ENCODE results near the gene SLC25A18.
"Not testable (repeated sequence)": the region's sequence is repeated elsewhere in the genome, so short reads cannot be mapped to it uniquely, and the experiment has no call there.

Gene SLC25A18, protein sequence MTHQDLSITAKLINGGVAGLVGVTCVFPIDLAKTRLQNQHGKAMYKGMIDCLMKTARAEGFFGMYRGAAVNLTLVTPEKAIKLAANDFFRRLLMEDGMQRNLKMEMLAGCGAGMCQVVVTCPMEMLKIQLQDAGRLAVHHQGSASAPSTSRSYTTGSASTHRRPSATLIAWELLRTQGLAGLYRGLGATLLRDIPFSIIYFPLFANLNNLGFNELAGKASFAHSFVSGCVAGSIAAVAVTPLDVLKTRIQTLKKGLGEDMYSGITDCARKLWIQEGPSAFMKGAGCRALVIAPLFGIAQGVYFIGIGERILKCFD

DNA sequence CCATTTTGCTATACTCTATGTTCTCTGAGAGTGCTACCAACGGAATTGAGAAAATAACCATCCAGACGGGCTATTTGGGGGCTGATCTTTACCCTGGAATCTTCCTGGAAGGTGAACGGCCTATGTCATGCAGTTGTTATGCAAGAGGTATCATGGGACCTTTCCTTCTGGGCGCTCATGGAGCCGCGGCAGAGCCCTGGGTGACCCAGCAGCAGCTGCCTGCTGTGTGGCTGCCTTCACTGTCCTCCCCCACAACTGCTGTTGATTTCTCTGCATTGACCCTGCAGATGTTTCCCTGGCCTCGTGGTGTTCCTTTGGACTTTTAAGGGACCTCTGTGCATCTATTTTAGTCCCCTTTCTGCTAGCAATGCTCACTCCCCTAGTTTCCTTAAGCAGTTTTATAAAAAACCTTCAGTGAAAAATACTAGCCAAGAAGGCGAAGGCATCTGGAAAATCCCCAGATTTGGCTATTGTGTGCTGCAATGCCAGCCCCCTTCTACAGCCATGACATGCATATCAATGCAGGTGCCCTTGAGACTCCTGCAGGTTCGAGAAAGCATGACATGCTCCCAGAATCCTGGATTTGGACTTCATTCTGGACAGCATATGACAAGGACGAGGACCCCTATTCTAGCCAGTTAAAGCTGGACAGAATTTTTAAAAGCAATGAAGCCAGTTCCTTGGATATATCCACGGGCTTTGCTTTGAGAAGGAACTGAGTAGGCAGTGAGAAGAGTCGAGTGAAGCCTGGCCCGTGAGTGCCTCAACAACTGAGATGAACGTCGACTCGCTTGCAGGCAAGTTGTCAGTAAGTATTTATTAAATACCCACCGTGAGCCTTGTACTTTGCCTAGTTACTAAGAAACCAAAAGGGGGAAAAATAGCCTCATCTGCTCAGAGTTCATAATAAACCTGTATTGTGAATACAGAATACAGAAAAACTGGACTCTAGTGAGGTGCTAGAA, at the start of gene SLC25A18:
Gene SLC25A18, plus strand, starts transcription at position 593 of the 965 bp plus-strand sequence. CDS start 16,447 bp downstream, outside the sequence.
- DNase-seq (ENCODE audit: low read depth in 2 of 2), result no peak

- no peak for DNase-seq (ENCODE audit: low read depth in 2 of 2)
Observed at GRCh38 chr22:17513612-17514011, 49.7 kb upstream of the SLC25A18 start.

- DNase-seq (ENCODE audit: low read depth in 2 of 2), result no peak
Observed at GRCh38 chr22:17514084-17514483, 49.2 kb upstream of the SLC25A18 start.

DNA sequence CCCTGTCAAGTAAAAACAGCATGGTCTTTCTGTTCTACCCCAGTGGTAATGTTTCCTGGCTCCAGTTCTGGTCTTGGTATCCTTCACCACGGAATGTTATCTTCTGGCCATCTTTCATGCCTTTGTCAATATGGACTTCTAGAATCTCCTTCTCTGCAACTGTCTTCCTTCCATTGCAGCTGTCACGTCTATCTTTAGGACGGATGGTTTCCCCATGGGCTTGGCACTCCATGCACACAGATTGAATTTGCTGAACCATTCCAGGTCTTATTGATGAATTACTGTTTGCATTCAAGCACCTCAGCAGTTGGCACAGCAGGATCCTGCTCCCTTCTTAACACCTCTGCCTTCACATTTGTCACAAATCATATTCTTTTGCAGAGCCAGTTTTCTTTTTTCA, 44.9 kb upstream of the SLC25A18 start:
- no peak for DNase-seq (ENCODE audit: low read depth in 2 of 2)

- DNase-seq (ENCODE audit: low read depth in 2 of 2), result not testable (repeated sequence)
Observed at GRCh38 chr22:17521971-17522370, 41.3 kb upstream of the SLC25A18 start.

DNA sequence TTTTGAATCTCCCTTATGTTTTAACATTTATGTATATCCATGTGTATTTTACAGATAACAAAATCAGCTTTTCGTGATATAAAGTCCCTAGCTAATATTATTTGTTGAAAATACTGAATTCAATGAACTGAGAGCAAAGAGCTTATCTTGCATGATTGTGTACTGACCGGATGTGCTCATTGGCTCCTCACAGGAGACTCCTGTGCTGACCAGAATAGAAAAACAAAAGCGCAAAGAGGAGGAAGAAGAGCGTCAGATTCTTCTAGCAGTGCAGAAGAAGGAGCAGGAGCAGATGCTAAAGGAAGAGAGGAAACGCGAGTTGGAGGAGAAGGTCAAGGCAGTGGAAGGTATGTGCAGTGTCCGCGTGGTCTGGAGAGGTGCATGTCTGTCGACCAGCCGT, 39.4 kb upstream of the SLC25A18 start:
- DNase-seq (ENCODE audit: low read depth in 2 of 2), result no peak

DNA sequence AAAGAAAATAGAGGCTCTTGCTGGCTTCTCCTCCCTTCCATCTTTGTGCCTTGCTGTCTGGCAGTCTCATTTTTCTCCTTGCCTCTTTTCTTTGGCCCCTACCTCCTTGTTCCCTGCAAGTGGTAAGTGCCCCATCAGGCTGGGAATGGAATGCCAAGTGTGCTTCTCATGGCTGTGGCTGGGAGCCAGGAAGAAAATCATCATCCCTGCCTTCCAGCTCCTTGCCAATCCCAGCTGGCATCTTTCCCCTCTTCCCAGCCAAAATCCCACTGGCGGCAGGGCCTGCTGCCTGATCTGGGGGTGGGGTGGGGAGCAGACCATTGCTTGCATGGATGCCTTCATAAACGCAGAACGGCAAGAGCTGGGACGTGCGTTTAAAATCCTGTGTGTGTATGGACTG, 27.0 kb upstream of the SLC25A18 start:
- DNase-seq (ENCODE audit: low read depth in 2 of 2), result no peak

DNA sequence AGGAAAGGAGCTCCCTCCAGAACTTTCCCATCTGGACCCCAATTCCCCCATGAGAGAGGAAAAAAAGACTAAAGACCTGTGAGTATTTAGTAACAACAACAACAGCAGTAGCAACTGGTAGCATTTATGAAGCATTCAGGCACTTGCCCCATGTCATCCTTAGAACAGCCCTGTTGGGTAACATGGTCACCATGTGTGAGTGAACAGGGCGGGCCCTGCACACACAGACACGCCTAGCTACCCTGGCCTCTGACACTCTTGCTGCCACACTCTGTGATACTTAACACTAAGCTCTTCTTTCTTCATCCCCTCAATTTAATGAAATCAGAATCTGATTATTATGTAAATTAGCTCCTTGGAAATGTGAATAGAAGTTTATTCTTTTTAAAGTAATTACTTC, 26.1 kb upstream of the SLC25A18 start:
- DNase-seq (ENCODE audit: low read depth in 2 of 2), result no peak

DNA sequence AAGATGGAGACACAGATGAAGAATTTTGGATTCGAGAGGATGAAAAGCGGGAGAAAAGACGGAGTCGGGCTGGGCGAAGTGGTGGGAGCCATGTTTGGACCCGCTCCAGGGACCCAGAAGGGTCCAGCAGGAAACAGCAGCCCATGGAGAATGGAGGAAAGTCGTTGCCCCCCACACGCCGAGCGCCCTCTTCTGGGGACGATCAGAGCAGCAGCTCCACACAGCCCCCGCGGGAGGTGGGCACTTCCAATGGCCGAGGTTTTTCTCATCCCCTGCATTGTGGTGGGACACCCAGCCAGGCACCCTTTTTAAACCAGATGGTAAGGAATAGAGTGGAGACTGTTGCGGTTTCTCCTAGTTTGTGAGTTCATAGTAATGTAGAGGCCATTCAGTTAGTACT, 22.8 kb upstream of the SLC25A18 start:
- no peak for DNase-seq (ENCODE audit: low read depth in 2 of 2)

DNA sequence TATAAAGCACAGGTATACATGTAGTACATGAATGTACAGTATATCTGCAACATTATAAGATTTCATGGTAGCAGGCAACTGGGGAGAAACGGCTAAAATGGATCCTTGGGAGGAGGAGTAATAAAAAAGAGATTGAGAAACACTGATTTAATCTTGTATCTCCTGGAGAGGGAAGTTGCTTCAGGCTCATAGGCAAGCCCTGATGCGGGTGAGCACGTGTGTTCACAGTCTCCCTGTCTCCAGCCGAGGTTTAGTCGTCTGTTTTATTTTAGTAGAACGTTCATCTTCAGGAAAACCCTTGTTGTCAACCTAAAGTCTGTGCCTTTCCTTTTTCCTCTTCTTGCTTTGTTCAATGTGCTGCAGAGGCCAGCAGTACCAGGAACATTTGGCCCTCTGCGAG, 21.8 kb upstream of the SLC25A18 start:
- no peak for DNase-seq (ENCODE audit: low read depth in 2 of 2)

- DNase-seq (ENCODE audit: low read depth in 2 of 2), result no peak
Observed at GRCh38 chr22:17542452-17542851, 20.8 kb upstream of the SLC25A18 start.

- DNase-seq (ENCODE audit: low read depth in 2 of 2), result no peak
Observed at GRCh38 chr22:17548010-17548755, 15.1 kb upstream of the SLC25A18 start.

DNA sequence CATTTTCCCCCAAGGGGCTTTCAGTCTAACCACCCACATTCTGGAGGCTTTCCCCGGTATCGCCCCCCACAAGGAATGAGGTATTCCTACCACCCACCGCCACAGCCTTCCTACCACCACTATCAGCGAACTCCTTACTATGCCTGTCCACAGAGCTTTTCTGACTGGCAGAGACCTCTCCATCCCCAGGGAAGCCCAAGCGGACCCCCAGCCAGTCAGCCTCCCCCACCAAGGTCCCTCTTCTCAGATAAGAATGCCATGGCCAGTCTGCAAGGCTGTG, 14.6 kb upstream of the SLC25A18 start:
- DNase-seq (ENCODE audit: low read depth in 2 of 2), result no peak

DNA sequence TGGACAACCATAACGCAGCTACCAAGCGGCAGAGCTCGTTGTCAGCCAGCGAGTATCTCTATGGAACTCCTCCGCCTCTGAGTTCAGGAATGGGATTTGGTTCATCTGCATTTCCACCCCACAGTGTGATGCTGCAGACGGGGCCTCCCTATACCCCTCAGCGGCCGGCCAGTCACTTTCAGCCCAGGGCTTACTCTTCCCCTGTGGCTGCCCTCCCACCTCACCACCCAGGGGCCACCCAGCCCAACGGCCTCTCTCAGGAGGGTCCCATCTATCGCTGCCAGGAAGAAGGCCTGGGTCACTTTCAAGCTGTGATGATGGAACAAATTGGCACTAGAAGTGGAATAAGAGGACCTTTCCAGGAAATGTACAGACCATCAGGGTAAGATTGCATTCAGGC, 14.1 kb upstream of the SLC25A18 start:
- DNase-seq (ENCODE audit: low read depth in 2 of 2), result no peak

DNA sequence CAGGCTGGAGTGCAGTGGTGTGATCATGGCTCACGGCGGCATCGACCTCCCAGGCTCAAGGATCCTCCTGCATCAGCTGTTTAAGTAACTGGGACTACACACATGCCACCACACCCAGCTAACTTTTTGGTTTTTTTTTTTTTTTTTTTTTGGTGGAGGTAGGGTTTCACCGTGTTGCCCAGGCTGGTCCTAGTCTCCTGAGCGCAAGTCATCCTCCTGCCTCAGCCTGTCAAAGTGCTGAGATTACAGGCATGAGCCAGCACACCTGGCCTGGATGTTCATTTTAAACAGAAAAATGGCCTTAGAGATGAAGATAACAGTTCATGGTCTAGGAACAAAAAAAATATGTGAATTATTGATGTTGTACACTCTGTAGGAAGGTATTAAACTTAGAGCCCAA, 13.6 kb upstream of the SLC25A18 start:
- no peak for DNase-seq (ENCODE audit: low read depth in 2 of 2)

- no peak for DNase-seq (ENCODE audit: low read depth in 2 of 2)
Observed at GRCh38 chr22:17552737-17553136, 10.6 kb upstream of the SLC25A18 start.

DNA sequence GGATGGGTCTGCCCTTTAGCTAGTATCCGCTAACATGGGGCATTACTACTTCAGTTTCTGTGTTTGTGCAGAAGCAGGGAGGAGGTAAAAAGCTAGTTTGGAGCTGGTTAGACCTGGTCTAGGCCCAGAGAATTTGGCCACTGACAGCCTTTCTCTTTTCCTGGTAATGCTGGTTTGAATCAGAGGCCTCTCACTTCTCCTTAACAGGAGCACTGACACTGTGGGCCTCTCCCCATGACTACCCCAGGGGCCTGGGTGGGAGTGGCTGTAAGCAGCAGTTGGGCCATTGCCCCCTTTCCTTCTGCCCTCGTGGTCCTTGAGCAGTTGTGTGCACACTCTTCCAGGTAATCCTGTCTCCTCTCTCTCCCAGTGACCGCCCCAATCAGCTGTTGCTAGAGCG, 8.5 kb upstream of the SLC25A18 start:
- no peak for DNase-seq (ENCODE audit: low read depth in 2 of 2)

- no peak for DNase-seq (ENCODE audit: low read depth in 2 of 2)
Observed at GRCh38 chr22:17559188-17559587, 4.1 kb upstream of the SLC25A18 start.

DNA sequence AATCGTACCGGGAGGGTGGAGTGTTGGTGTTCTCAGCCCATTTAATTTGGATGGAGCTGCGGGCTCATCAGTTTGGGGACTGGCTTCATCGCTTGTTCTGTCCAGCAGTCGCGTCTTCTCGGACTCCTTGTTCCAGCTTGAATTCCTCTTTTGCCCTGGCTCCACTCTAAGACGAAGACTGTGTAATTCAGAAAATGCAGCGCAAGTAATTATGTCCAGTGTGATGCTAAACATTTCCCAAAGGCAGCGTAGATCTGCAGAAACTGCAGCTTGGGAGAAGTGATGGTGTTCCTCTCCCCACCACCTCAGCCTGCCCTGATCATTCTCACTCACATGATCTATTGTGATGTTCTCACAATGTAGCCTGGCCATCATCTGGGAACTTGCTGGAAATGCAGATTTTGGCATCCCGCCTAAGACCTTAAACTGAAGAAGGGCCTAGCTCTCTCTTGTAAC, 666 bp downstream of the SLC25A18 start:
- no peak for DNase-seq (ENCODE audit: low read depth in 2 of 2)

DNA sequence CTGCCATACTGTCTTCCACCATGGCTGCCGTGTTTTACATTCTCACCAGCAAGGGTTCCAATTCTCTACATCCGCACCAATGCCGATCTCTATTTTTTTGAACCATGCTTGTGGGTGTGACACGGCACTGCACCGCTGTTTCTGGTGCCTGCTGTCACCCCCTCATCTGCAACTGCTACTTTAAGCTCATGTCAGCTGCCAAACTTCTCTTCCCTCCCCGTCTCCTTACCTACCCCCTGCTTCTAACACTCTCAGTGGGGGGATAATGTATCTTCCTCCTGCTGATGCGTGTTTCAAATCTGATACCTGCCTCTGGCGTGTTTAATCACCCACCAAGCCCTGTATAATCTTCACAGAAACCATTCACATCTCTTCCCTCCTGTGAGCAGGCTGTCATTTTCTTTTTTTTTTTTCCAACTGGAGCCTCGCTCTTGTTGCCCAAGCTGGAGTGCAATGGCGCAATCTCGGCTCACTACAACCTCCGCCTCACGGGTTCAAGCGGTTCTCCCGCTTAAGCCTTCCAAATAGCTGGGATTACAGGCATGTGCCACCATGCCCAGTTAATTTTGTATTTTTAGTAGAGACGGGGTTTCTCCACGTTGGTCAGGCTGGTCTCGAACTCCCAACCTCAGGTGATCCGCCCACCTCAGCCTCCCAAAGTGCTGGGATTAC, 2.9 kb downstream of the SLC25A18 start:
- not testable (repeated sequence) for DNase-seq (ENCODE audit: low read depth in 2 of 2)

- no peak for DNase-seq (ENCODE audit: low read depth in 2 of 2)
Observed at GRCh38 chr22:17566776-17567175, 3.5 kb downstream of the SLC25A18 start.

Measured in stimulated activated CD8-positive, alpha-beta memory T cell treated with anti-CD3 and anti-CD28 coated beads, Interleukin-2, amount 100 ng/mL, for 48 hours (primary cell).